Stimulated activated CD8-positive, alpha-beta memory T cell treated with anti-CD3 and anti-CD28 coated beads, Interleukin-15, amount 100 ng/mL, for 4 hours (primary cell): Measurements from ENCODE around the gene FANCM.

Source experiments
- DNase-seq, 2 donors: peaks; one replicate each; pipeline ENCODE4 v3.0.0-alpha.2; 2020; ENCODE audit warnings: low read depth in 2 of 2

The FANCM gene

DNA sequence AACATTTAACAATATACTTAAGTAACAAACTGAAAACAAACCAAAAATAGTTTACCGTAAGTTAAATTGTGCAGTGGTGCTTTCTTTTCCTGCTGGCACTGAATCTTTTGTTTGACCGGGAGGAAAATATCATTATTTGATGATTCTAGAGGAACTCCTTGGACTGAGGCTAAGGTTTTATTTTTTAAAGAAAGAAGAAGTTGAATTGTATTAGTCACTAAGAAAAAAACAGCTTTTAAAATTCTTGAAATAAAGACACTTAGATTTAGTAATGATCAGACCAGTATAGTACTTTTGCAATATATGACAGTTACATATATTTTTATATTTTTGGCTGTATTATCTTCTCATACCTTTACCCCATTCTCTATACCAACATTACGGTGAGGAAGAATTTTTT lies 107.0 kb downstream of the FANCM start:
- DNase-seq: no peak

- DNase-seq: no peak
These were observed 110.4 kb downstream of the FANCM start for GRCh38 chr14:45246151-45246550.

GRCh38 chr14:45246691-45247090 lies 111.0 kb downstream of the FANCM start:
- no peak for DNase-seq

DNA sequence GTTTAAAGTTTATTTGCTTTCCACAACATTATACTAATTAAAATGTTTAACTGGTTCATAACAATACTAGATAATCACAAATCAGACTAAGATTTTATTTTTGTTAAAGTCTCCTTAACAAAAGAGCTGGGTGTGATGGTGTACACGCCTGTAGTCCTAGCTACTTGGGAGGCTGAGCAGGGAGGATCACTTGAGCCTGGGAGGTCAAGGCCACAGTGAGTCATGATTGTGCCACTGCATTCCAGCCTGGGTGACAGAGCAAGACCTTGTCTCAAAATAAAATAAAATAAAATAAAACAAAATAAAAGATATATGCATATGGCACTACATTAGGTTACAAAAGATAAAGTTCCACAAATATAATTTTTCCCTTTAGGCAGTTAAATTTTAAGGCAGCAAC lies 111.7 kb downstream of the FANCM start:
- DNase-seq: no peak

GRCh38 chr14:45249856-45250575 lies 114.3 kb downstream of the FANCM start:
- DNase-seq: no peak
